GF-D8 (cell line): ENCODE data around the gene RBL2.

Source experiments
- DNase-seq: peaks from one replicate; lab custom pipeline; 2025; lab: John Stamatoyannopoulos, UW

The RBL2 gene

GRCh38 chr16:53456625-53457024 lies 22.4 kb downstream of the RBL2 start:
- DNase-seq: peak; percentile 53

GRCh38 chr16:53457670-53458069 lies 23.4 kb downstream of the RBL2 start:
- DNase-seq: no peak

GRCh38 chr16:53458635-53459034 lies 24.4 kb downstream of the RBL2 start:
- no peak for DNase-seq

- no peak for DNase-seq
Observed at GRCh38 chr16:53465606-53466280, 31.5 kb downstream of the RBL2 start.

- no peak for DNase-seq
Observed at GRCh38 chr16:53476867-53477266, 42.6 kb downstream of the RBL2 start.

GRCh38 chr16:53478965-53479364 lies 44.7 kb downstream of the RBL2 start:
- no peak for DNase-seq

GRCh38 chr16:53480394-53480793 lies 46.1 kb downstream of the RBL2 start:
- no peak for DNase-seq

- DNase-seq: peak; percentile 88
Observed at GRCh38 chr16:53482123-53482522, 47.9 kb downstream of the RBL2 start.

- no peak for DNase-seq
Observed at GRCh38 chr16:53484542-53484941, 50.3 kb downstream of the RBL2 start.

GRCh38 chr16:53486230-53486629 lies 52.0 kb downstream of the RBL2 start:
- no peak for DNase-seq

- no peak for DNase-seq
Observed at GRCh38 chr16:53489755-53490154, 55.5 kb downstream of the RBL2 start.

GRCh38 chr16:53492503-53492902 lies 58.2 kb downstream of the RBL2 start:
- no peak for DNase-seq

GRCh38 chr16:53494636-53495035 lies 60.4 kb downstream of the RBL2 start:
- no peak for DNase-seq

- DNase-seq: no peak
Observed at GRCh38 chr16:53495325-53495724, 61.1 kb downstream of the RBL2 start.

GRCh38 chr16:53498984-53499383 lies 64.7 kb downstream of the RBL2 start:
- no peak for DNase-seq

- DNase-seq: no peak
Observed at GRCh38 chr16:53501216-53501859, 67.1 kb downstream of the RBL2 start.

- no peak for DNase-seq
Observed at GRCh38 chr16:53502331-53503269, 68.3 kb downstream of the RBL2 start, which contains the start of gene AKTIP. Gene AKTIP, minus strand, starts transcription at chr16:53503209. Its CDS starts 2,950 bp downstream, at chr16:53500259.

- peak; percentile 99 for DNase-seq
Observed at GRCh38 chr16:53503270-53503923, 69.1 kb downstream of the RBL2 start.

GRCh38 chr16:53503991-53504663 lies 69.9 kb downstream of the RBL2 start:
- DNase-seq: no peak

GRCh38 chr16:53504665-53505064 lies 70.4 kb downstream of the RBL2 start:
- no peak for DNase-seq

- no peak for DNase-seq
Observed at GRCh38 chr16:53506254-53506653, 72.0 kb downstream of the RBL2 start.
